H9 (cell line): ENCODE measurements around the gene FBRSL1. TPM values are rescaled to one million over a fixed set of nuclear protein-coding genes. Genes with fewer than 3 reads are reported as not detected.
A peak's percentile ranks its signal among the peaks of the same experiment; 100 is the strongest.

ENCODE experiments used
- DNase-seq: peaks from one replicate; pipeline ENCODE4 v3.0.0-alpha.2; 2017
- H2AFZ ChIP-seq: one replicate; pipeline ENCODE4 v1.6.1; 2013; ENCODE audit warnings: mild to moderate bottlenecking, low read length, control low read depth, moderate library complexity
- H2AK5ac ChIP-seq: 2 replicates; pipeline ENCODE4 v1.6.1; 2013; ENCODE audit warnings: low read length, control low read depth, mixed read lengths; ENCODE audit not compliant: insufficient read length
- H2BK120ac ChIP-seq: one replicate; pipeline ENCODE4 v1.6.1; 2013; ENCODE audit warnings: low read depth, mild to moderate bottlenecking, low read length, control low read depth, inconsistent platforms; ENCODE audit not compliant: poor library complexity, severe bottlenecking
- H2BK12ac ChIP-seq: 2 replicates; pipeline ENCODE4 v1.6.1; 2013; ENCODE audit warnings: low read length, control low read depth, mixed read lengths, low read depth; ENCODE audit not compliant: insufficient read length
- H2BK15ac ChIP-seq: 2 replicates; pipeline ENCODE4 v1.6.1; 2013; ENCODE audit warnings: low read depth, low read length, control low read depth
- H2BK20ac ChIP-seq: one replicate; pipeline ENCODE4 v1.6.1; 2013; ENCODE audit warnings: low read depth, mild to moderate bottlenecking, low read length, control low read depth, inconsistent platforms; ENCODE audit not compliant: poor library complexity, severe bottlenecking
- H2BK5ac ChIP-seq: 2 replicates; pipeline ENCODE4 v1.6.1; 2013; ENCODE audit warnings: low read length, control low read depth, mixed read lengths; ENCODE audit not compliant: insufficient read length
- H3K14ac ChIP-seq: 2 replicates; pipeline ENCODE4 v1.6.1; 2013; ENCODE audit warnings: low read length, control low read depth; ENCODE audit not compliant: insufficient read depth
- H3K18ac ChIP-seq: 2 replicates; pipeline ENCODE4 v1.6.1; 2013; ENCODE audit warnings: low read depth, mild to moderate bottlenecking, mixed read lengths, low read length, control low read depth; ENCODE audit not compliant: insufficient read length
- H3K23ac ChIP-seq: 2 replicates; pipeline ENCODE4 v1.6.1; 2013; ENCODE audit warnings: low read length, control low read depth, mixed read lengths, low read depth; ENCODE audit not compliant: insufficient read length
- H3K23me2 ChIP-seq: 2 replicates; pipeline ENCODE4 v1.6.1; 2013; ENCODE audit warnings: low read depth, mild to moderate bottlenecking, mixed read lengths, low read length, control low read depth; ENCODE audit not compliant: insufficient read length, poor library complexity, severe bottlenecking
- H3K27ac ChIP-seq: 2 replicates; pipeline ENCODE4 v1.5.1; 2013; ENCODE audit warnings: low read length, control low read depth, mixed read lengths, low read depth; ENCODE audit not compliant: insufficient read length
- H3K27me3 ChIP-seq: 2 replicates; pipeline ENCODE4 v1.6.1; 2013; ENCODE audit warnings: low read length, control low read depth, inconsistent platforms; ENCODE audit not compliant: insufficient read depth
- H3K4ac ChIP-seq: 2 replicates; pipeline ENCODE4 v1.6.1; 2013; ENCODE audit warnings: low read depth, mild to moderate bottlenecking, control low read depth, inconsistent platforms, low read length, moderate library complexity
- H3K4me1 ChIP-seq: 2 replicates; pipeline ENCODE4 v1.6.1; 2013; ENCODE audit warnings: low read length, control low read depth, inconsistent platforms; ENCODE audit not compliant: insufficient read depth
- H3K4me2 ChIP-seq: 2 replicates; pipeline ENCODE4 v1.6.1; 2013; ENCODE audit warnings: low read length, control low read depth, mixed read lengths; ENCODE audit not compliant: insufficient read length, insufficient read depth
- H3K56ac ChIP-seq: 2 replicates; pipeline ENCODE4 v1.6.1; 2013; ENCODE audit warnings: low read depth, mild to moderate bottlenecking, mixed read lengths, low read length, control low read depth; ENCODE audit not compliant: insufficient read length
- H3K79me1 ChIP-seq: 2 replicates; pipeline ENCODE4 v1.6.1; 2013; ENCODE audit warnings: low read depth, mild to moderate bottlenecking, moderate library complexity, low read length, control low read depth, inconsistent platforms; ENCODE audit not compliant: insufficient read depth, poor library complexity, severe bottlenecking
- H3K79me2 ChIP-seq: 2 replicates; pipeline ENCODE4 v1.6.1; 2013; ENCODE audit warnings: low read length, control low read depth, inconsistent platforms; ENCODE audit not compliant: insufficient read depth
- H3K9ac ChIP-seq: 2 replicates; pipeline ENCODE4 v1.6.1; 2013; ENCODE audit warnings: low read length, control low read depth, mixed read lengths; ENCODE audit not compliant: insufficient read length; ENCODE audit errors: extremely low read depth
- H3K9me3 ChIP-seq: one replicate; pipeline ENCODE4 v1.6.1; 2013; ENCODE audit warnings: low read depth, low read length, inconsistent platforms; ENCODE audit not compliant: control insufficient read depth
- H3T11ph ChIP-seq: one replicate; pipeline ENCODE4 v1.6.1; 2013; ENCODE audit warnings: mild to moderate bottlenecking, low read length, control low read depth, inconsistent platforms
- H4K20me1 ChIP-seq: one replicate; pipeline ENCODE4 v1.6.1; 2013; ENCODE audit not compliant: control insufficient read depth, insufficient read length, insufficient read depth
- H4K5ac ChIP-seq: 2 replicates; pipeline ENCODE4 v1.6.1; 2013; ENCODE audit warnings: low read depth, mild to moderate bottlenecking, mixed read lengths, low read length, control low read depth; ENCODE audit not compliant: insufficient read length
- H4K8ac ChIP-seq: replicated peaks from 2 replicates; pipeline ENCODE4 v1.6.1; 2013; ENCODE audit warnings: low read length, control low read depth, mixed read lengths, low read depth; ENCODE audit not compliant: insufficient read length
- H4K91ac ChIP-seq: 2 replicates; pipeline ENCODE4 v1.6.1; 2013; ENCODE audit warnings: low read depth, mild to moderate bottlenecking, moderate library complexity, mixed read lengths, low read length, control low read depth; ENCODE audit not compliant: insufficient read length
- H3K27ac Mint-ChIP-seq, 3 experiments: 2 replicates in 2 of 3; 3 replicates in 1 of 3; pipeline ENCODE4 v1.8.0; 2020 to 2021; ENCODE audit warnings: mixed read lengths in 3 of 3, mild to moderate bottlenecking in 1 of 3, moderate library complexity in 1 of 3
- H3K27me3 Mint-ChIP-seq: 2 replicates; pipeline ENCODE4 v1.8.0; 2021; ENCODE audit warnings: low read depth, mild to moderate bottlenecking, moderate library complexity, mixed read lengths
- H3K36me3 Mint-ChIP-seq, 3 experiments: 2 replicates in 2 of 3; 3 replicates in 1 of 3; pipeline ENCODE4 v1.8.0; 2020 to 2021; ENCODE audit warnings: low read depth in 3 of 3, mixed read lengths in 3 of 3; ENCODE audit not compliant: insufficient read depth in 1 of 3
- H3K4me1 Mint-ChIP-seq, 2 experiments: 2 replicates each; pipeline ENCODE4 v1.8.0; 2020; ENCODE audit warnings: mixed read lengths in 2 of 2
- H3K4me3 Mint-ChIP-seq, 2 experiments: 2 replicates in 1 of 2; 3 replicates in 1 of 2; pipeline ENCODE4 v1.8.0; 2020 to 2021; ENCODE audit warnings: mild to moderate bottlenecking in 2 of 2, mixed read lengths in 2 of 2, moderate library complexity in 1 of 2
- H3K9me3 Mint-ChIP-seq, 2 experiments: 2 replicates in 1 of 2; 3 replicates in 1 of 2; pipeline ENCODE4 v1.8.0; 2020; ENCODE audit warnings: mild to moderate bottlenecking in 2 of 2, mixed read lengths in 2 of 2, moderate library complexity in 1 of 2
- WGBS: extraction: QIAGEN DNeasy Blood & Tissue Kit; methylation state at CpG from one replicate; pipeline ENCODE4 v1.1.7; 2013; ENCODE audit warnings: missing lambda C conversion rate, low lambda C conversion rate, mixed read lengths; ENCODE audit not compliant: insufficient read length; ENCODE audit errors: extremely low coverage; 5-methylcytosine and 5-hydroxymethylcytosine counted together
- total RNA-seq: library from RNA; stranded (reverse); gene quantifications from 2 replicates; pipeline ENCODE4 v1.2.1, GENCODE V29; 2021
- TF ChIP-seq, protein P1 (sequence below): fragments of 200-600 bp; sonication (generic); conservative IDR thresholded peaks from 3 replicates; pipeline ENCODE4 v1.8.0; 2021; ENCODE audit warnings: antibody characterized with exemption, mild to moderate bottlenecking

Gene FBRSL1
- total RNA-seq, 1 experiment from 2014 or later = 90.8 TPM

- H3K23ac ChIP-seq = no peak overlapping the region
These were observed 811 bp upstream of the FBRSL1 start for GRCh38 chr12:132489078-132489601.

More at GRCh38 chr12:132489078-132489601, 811 bp upstream of the FBRSL1 start:
- no peak overlapping the region for H2BK120ac ChIP-seq
- no peak overlapping the region for H3K9ac ChIP-seq
- H3K4me1 ChIP-seq = no peaks in the 10 kb centered on the region; the same call in 1 of the 2 replicates
- no peak overlapping the region for H4K8ac ChIP-seq
- Mint-ChIP-seq H3K9me3 (no peaks in the 10 kb centered on the region), H3K36me3 (peaks cover 3 to 5% (median 5%) of the 10 kb centered on the region in 3 experiments), H3K27ac (no peak overlapping the region), H3K4me1 (peaks cover 18 to 24% of the 10 kb centered on the region in 2 experiments), H3K27me3 (peaks cover 62% of the 10 kb centered on the region), H3K4me3 (peak overlapping the region; percentile 43 to 71; a peak in 4 of 5 replicates)
- peaks cover 6% of the 10 kb centered on the region for H3K23me2 ChIP-seq
- H4K91ac ChIP-seq = no peak overlapping the region
- H2BK15ac ChIP-seq = no peak overlapping the region
- H3K79me1 ChIP-seq = peaks cover 8% of the 10 kb centered on the region
- no peak overlapping the region for H3K56ac ChIP-seq
- H3K4ac ChIP-seq = no peak overlapping the region
- H3K27ac ChIP-seq = no peak overlapping the region
- no peak for DNase-seq
- H3K27me3 ChIP-seq = peaks cover 15% of the 10 kb centered on the region; the same call in 1 of the 2 replicates
- H3K79me2 ChIP-seq = peaks cover 24% of the 10 kb centered on the region; the same call in 1 of the 2 replicates
- H4K20me1 ChIP-seq = no peaks in the 10 kb centered on the region
- H2AFZ ChIP-seq = no peak overlapping the region
- no peak overlapping the region for H2BK20ac ChIP-seq
- H2BK12ac ChIP-seq = no peak overlapping the region
- no CpG with 5 or more reads among the region's 46 CpGs for WGBS
- no peak overlapping the region for H2BK5ac ChIP-seq
- H2AK5ac ChIP-seq = no peak overlapping the region
- H3K4me2 ChIP-seq = peak overlapping the region; percentile 9
- no peaks in the 10 kb centered on the region for H3K9me3 ChIP-seq
- no peak overlapping the region for H4K5ac ChIP-seq
- H3T11ph ChIP-seq = no peak overlapping the region
- no peak overlapping the region for H3K18ac ChIP-seq
- H3K14ac ChIP-seq = no peak overlapping the region
- TF ChIP-seq, protein P1, sequence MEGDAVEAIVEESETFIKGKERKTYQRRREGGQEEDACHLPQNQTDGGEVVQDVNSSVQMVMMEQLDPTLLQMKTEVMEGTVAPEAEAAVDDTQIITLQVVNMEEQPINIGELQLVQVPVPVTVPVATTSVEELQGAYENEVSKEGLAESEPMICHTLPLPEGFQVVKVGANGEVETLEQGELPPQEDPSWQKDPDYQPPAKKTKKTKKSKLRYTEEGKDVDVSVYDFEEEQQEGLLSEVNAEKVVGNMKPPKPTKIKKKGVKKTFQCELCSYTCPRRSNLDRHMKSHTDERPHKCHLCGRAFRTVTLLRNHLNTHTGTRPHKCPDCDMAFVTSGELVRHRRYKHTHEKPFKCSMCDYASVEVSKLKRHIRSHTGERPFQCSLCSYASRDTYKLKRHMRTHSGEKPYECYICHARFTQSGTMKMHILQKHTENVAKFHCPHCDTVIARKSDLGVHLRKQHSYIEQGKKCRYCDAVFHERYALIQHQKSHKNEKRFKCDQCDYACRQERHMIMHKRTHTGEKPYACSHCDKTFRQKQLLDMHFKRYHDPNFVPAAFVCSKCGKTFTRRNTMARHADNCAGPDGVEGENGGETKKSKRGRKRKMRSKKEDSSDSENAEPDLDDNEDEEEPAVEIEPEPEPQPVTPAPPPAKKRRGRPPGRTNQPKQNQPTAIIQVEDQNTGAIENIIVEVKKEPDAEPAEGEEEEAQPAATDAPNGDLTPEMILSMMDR = no peak
